HG03558 (cell line): ENCODE measurements around the gene MTG1.
"Not testable (repeated sequence)": the region's sequence is repeated elsewhere in the genome, so short reads cannot be mapped to it uniquely, and the experiment has no call there.

Source experiments
- ATAC-seq: cut with Tn5 transposase; IDR thresholded peaks from one replicate; pipeline ENCODE4 v1.9.1; 2021; ENCODE audit warnings: moderate number of reproducible peaks; ENCODE audit not compliant: unreplicated experiment; ENCODE audit errors: extremely low read depth

Gene MTG1

DNA sequence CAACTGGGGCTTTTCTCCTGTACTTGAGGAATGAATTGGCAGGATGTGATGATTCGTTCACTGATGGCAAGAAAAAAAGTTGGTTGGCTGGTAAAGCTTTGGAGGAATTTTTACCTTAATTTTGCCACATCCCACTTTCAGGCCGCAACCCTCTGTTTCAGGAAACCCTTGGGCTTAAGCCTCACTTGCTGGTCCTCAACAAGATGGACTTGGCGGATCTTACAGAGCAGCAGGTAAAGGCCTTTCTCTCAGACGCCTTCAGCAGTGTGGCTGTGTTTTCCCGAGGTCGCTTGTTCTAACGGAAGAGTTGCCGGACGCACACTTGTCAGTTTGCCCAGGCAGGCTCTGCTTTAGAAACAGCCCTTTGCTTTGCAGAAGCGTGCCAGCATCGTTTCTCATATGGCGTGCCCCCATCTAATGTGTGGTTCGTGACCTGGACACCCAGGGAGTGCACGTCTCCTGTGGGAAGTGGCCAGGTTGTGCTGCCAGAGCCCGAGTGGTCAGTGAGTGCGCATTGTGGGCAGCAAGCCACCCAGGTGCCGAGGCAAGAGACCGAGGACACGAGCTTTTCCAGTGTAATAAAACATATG, 2.2 kb downstream of the MTG1 start:
- no peak for ATAC-seq

DNA sequence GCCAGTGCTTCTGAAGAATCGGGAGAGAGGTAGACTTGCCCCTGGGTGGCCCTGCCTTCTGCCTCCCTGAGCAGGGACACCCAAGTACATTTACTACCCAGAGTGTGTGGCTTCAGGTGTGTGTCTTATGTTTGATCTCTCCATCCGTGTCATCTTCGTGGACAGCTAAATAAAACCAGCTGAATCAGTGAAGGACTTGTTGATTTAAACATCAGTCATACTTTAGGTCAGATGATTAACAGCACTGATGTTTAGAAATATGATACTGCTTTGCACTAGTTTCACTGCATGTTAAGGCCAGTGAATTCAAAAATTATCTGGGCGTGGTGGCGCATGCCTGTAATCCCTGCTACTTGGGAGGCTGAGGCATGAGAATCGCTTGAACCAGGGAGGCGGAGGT, 4.0 kb downstream of the MTG1 start:
- ATAC-seq: no peak

DNA sequence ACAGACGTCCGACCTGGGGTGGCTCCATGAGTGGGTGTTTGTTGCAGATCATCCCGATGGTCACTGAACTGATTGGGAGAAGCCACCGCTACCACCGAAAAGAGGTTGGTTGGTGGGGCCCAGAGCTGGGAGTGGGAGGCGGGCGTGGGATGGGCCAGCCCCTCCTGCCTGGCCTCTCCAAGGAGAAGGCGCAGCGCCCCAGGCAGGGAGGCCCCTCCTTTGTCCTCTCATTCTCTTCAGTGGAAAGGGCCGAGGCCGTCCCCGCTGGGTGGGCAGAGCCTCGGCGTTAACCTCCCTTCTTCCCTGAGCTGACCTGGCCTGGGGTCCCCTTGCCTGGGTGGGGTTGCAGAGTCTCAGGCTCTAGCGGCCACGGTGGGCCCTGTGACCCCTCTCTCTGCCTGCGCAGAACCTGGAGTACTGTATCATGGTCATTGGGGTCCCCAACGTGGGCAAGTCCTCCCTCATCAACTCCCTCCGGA, 5.2 kb downstream of the MTG1 start:
- no peak for ATAC-seq

DNA sequence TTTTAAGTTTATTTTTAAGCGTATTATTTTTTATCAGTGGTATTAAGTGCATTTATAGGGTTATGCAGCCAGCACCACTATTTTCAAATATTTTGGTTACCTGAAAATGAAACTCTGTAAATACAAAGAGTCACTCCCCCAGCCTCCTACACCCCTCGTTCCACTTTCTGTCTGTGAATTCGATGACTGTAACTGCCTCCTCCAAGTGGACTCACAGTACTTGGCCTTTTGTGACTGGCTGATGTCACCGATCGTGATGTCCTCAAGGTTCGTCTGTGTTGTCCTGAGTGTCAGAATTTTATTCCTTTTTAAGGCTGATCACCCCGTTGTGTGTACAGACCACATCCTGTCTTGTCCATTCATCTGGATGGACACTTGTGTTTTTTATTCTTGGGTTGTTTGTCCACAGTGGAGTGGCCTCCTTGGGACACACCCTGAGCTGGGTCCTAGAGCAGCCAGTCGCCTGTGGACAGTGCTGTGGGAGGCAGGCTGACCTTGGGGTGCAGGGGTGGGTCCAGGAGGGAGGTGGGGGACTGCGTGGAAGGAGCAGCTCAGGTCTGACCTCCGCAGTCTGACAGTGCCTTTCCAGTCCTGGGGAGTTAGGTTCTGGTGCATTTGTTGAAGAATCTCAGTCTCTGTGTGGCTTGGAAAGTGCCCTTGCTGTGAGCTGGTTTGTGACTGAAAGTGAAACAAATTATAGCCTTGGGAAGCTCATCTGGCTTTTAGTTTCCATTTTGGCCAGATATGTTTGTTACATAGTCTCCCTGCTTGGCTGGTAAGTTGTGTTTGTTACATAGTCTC, 6.9 kb downstream of the MTG1 start:
- ATAC-seq: no peak

DNA sequence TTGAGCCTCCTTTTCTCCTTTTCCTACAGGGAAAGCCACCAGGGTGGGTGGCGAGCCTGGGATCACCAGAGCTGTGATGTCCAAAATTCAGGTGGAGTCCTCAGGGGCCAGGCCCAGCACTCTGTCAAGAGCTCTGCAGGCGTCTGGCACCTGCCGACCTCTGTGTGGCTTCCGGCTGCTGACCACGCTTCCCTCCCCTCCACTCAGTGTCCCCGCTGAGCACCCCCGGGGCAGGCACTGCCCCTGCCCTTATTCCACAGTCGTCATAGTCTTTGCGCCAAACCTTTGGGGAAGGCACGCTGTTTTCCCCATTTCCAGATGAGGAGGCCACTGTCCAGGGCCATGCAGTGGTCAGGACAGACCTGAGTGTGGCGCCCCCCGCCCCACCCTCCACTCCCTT, 7.5 kb downstream of the MTG1 start:
- ATAC-seq: no peak

DNA sequence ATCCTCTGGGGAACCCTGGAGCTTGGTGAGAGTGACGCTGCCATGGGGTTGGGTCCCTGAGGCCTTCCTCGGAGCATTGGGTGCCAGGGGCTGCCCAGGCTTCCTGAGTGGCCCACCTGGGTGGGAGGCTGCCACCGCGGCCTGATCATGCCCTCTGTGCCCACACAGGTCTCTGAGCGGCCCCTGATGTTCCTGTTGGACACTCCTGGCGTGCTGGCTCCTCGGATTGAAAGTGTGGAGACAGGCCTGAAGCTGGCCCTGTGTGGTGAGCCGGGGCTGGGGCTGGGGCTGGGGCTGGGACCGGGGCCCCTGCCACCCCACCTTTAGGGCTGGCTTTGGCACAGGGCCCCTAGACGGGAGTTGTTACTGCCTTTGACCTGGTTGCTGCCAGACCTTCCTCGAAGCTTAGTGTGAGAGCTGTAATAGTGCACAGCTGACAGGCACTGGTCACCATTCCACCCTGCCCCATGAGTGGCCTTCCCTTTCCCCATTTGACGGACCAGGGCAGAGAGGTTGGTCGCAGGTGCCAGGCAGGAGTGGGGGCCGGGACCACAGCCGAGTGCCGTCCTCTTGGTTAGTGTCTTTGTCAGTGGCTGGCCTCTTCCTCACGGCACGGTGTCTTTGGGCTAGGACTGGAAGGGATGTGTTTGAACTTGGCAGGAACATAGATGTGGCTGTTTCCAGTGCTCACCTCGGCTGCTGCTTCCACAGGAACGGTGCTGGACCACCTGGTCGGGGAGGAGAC, 8.2 kb downstream of the MTG1 start:
- no peak for ATAC-seq

DNA sequence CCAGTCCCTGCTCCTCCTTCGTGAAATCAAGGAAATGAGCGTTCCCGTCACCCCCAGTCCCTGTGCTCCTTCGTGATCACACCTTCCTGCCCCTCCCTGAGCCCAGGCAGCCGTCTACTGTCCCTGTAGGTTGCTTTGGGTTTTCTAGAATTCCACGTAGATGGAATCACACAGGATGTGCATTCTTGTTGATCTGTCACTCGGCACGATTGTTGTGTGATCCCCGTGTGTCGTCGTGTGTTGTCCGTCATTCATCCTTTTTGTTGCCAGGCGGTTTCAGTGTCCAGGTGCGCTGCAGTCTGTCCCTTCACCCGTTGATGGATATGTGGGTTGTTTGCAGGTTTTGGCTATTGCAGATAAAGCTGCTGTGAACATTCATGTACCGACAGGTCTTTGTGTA, 9.4 kb downstream of the MTG1 start:
- ATAC-seq: no peak

DNA sequence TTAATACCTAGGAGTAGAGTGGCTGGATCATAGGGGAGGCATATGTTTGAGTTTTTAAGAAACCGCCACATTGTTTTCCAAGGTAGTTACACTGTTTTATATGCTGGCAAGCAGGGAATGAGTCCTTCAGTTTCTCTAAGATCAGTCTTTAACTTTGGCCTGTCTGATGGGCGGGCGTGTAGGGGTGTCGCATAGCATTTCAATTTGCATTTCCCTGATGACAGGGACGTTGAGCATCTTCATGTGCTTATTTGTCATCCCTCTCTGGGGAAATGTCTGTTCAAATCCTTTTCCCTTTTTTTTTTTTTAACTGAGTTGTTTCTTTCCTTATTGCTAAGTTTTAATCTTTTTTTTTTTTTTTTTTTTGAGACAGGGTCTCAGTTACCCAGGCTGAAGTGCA, 9.8 kb downstream of the MTG1 start:
- no peak for ATAC-seq

DNA sequence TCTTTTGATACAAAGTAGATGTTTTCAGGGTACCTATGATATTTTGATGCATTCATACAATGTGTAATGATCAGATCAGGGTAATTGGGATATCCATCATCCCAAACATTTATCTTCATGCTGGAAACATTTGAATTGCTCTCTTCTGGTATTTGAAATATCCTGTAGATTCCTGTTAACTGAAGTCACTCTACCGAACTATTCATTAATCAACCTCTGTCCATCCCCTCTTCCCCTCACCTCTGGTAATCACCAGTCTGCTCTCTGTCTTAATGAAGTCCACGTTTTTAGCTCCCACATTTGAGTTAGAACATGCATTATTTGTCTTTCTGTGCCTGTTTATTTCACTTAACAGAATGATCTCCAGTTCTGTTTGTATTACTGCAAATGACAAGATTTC, 11.3 kb downstream of the MTG1 start:
- no peak for ATAC-seq

DNA sequence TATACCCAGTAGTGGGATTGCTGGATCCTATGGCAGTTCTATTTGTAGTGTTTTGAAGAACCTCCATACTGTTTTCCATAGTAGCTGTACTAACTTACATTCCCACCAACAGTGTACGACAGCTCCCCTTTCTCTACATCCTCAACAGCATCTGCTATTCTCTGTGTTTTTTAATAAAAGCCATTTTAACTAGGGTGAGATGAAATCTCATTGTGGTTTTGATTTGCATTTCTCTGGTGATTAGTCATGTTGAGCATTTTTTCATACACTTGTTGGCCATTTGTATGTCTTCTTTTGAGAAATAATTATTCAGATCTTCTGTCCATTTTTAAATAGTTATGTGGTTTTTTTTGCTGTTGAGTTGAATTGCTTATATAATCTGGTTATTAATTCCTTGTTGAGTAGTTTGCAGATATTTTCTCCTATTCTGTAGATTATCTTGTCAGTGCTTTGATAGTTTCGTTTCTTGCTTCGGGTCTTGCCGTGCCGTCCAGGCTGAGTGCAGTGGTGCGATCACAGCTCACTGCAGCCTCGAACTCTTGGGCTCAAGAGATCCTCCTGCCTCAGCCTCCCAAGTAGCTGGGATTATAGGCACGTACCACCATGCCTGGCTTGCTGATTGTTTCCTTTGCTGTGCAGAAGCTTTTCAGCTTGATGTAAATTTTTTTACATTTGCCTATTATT, 12.0 kb downstream of the MTG1 start:
- ATAC-seq: no peak

DNA sequence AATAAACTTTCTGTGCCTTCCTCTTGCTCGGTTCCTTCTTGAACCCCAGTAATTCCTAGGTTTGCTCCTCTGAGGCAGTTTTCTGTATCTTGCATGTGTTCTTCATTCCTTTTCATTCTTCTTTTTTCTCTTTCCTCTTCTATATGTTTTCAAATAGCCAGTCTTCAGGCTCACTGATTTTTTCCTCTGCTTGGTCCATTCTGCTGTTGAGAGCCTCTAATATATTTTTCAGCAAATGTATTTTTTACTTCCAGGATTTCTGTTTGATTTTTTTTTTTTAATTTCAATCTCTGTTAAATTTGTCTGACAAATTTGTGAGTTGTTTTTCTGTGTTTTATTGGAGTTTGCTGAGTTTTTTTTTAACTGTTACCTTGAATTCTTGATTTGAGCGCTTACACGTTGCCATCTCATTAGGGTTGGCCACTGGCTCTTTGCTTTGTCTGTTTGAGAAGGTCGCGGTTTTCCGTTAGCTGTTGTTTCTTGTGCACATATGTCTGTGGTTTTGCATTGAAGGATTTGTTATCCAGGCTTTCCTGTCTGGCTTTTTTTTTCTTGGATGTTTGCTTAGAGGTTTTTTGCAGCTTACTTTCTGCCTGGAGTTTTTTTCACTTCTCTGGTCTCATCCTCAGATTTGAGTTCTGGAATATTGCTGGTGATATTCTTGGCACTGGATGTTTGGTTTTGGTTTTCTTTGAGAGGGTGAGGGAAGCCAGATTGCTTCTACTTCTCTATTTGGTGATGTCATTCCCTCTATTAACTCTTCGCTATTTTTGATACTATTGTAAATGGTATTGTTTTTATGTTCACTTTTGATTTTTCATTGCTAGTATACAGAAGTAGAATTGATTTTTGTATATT, 17.8 kb downstream of the MTG1 start:
- no peak for ATAC-seq

DNA sequence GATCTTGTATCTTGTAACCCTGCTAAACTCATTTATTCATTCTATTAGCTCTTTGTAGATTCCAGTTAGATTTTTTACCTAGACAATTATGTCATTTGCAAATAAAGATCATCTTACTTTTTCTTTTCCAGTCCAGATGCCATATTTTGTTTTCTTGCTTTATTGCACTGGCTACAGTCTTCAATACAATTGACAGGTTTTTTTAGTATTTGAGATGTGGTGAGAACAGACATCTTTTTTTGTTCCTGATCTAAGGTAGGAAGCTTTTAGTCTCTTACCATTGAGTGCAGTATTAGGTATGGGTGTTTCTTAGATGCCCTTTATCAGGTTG, 18.4 kb downstream of the MTG1 start:
- ATAC-seq: no peak

DNA sequence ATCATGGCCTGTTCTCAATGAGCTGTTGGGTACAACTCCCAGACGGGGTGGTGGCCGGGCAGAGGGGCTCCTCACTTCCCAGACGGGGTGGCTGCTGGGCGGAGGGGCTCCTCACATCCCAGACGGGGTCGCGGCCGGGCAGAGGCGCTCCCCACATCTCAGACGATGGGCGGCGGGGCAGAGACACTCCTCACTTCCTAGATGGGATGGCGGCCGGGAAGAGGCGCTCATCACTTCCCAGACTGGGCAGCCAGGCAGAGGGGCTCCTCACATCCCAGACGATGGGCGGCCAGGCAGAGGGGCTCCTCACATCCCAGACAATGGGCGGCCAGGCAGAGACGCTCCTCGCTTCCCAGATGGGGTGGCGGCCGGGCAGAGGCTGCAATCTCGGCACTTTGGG, 20.4 kb downstream of the MTG1 start:
- not testable (repeated sequence) for ATAC-seq

DNA sequence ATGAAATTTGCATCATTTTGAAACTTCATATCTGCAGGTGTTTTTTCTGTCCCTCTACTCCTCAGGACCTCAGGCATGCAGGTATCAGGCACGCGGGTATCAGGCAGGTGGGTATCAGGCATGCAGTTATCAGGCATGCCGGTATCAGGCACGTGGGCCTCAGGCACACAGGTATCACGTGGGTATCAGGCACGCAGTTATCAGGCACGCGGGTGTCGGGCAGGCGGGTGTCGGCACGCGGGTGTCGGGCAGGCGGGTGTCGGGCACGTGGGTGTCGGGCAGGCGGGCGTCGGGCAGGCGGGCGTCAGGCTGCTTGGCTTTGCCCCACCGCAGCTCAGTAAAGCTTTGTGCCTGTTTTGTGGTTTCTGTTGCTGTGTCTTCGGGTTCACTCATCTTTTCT, 21.8 kb downstream of the MTG1 start:
- no peak for ATAC-seq

DNA sequence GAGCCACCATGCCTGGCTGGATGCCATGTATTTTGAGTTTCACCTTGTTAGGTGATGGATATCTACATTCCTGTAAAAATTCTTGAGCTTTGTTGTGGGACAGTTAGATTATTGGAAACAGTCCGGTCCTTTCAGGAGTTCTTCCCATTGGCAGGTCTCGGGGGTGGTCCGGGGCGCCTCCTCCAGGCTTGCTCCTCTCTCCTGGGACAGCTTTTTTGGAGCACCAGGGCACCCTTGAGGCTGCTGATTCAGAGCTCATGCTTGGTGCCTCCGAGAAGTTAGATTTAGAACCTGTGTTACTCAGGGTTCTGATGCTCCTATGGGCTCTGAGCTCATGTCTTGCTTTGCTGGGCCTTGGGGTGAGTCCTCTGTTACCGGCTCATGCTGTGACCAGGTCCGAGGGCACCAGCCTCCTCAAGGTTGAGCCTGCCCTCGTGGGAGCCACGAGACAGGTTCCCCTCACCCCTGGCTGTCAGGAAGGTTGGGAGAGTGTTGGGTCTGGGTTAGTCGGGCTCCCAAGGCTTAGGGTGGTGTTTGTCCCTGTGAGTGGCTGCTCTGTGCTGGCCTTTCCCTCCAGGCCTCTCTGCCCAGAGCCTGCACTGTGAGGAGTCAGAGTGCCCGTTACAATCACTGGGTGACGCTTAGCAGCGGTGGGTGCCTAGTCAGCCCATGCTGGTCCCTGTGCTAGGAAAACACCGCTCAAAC, 24.5 kb downstream of the MTG1 start:
- ATAC-seq: no peak

DNA sequence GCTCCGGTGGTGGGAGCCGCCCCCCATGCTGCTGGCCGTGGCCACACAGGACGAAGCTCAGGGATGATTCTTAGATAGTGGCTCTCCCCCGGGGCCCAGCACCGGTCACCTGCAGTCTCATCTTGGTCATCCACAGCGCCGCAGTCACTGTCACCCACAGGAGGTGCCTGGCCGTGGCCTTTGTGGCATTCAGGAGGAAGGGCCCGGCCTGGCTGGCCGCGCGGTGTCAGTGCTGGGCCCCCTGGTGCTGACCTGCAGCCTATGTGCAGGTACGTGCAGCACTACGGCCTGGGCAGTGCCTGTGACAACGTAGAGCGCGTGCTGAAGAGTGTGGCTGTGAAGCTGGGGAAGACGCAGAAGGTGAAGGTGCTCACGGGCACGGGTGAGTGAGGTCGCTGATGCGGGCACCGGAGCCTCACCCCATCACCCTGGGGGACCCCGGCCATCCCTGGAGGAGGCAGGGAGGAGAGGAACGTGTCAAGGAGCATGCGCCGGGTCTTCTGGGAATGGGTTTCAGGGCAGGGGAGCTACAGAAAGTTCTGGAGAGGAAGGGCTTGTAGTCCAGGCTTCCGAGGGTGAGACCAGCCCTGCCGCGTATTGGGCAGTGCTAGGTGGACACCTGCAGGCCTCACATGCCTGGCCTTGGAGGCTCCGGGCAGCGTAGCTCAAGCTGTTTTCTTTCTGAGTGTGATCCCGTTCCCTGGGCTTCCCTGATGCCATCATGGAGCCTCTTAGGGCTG, 25.4 kb downstream of the MTG1 start:
- no peak for ATAC-seq

DNA sequence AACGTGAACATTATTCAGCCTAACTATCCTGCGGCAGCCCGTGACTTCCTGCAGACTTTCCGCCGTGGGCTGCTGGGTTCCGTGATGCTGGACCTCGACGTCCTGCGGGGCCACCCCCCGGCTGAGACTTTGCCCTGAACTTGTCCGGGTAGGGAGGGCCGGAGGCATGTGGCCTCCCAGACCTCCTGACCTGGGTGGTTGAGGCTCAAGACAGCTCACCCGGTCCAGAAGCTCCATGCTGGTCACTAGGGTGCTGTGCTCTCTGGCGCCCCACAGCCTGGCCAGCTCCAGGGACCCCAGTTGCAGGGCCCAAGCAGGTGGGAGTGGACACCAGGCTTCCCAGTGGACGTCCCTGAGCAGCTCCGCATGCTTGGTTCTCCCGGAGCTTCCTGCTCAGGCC, 26.1 kb downstream of the MTG1 start:
- no peak for ATAC-seq

DNA sequence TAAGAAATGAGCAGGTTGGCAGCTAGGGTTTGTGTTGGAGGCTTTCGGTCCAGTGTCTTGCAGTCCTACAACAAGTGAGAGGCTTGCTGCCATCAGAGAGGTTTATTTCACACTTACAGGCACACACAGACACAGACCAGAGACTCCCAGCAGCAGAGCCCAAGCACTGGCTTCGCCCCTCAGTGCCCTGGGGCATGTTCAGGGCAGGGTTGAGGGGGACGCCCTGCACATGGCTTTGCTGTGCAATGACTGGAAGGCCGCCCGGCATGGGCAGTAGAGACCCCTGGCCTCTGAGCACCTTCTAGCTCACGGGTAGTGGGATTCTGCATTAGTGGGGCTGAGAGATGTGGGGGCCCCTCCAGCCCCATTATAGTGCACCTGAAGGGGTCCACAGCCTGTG, 26.6 kb downstream of the MTG1 start:
- ATAC-seq: no peak
